Retinal pigment epithelial cell (primary cell): ENCODE measurements around the gene CHERP.

Source experiments
- DNase-seq: peaks from one replicate; pipeline ENCODE4 v3.0.0-alpha.2; 2010; ENCODE audit warnings: low read depth
- H3K4me3 ChIP-seq: 2 replicates; pipeline ENCODE4 v1.5.1; 2011; ENCODE audit warnings: mild to moderate bottlenecking, low read length, control low read depth, moderate library complexity
- TF ChIP-seq, protein P1 (sequence below): conservative IDR thresholded peaks from 2 replicates; pipeline ENCODE4 v1.5.1; 2011; ENCODE audit warnings: low read depth, low read length, control low read depth, inconsistent platforms

CHERP gene

DNA sequence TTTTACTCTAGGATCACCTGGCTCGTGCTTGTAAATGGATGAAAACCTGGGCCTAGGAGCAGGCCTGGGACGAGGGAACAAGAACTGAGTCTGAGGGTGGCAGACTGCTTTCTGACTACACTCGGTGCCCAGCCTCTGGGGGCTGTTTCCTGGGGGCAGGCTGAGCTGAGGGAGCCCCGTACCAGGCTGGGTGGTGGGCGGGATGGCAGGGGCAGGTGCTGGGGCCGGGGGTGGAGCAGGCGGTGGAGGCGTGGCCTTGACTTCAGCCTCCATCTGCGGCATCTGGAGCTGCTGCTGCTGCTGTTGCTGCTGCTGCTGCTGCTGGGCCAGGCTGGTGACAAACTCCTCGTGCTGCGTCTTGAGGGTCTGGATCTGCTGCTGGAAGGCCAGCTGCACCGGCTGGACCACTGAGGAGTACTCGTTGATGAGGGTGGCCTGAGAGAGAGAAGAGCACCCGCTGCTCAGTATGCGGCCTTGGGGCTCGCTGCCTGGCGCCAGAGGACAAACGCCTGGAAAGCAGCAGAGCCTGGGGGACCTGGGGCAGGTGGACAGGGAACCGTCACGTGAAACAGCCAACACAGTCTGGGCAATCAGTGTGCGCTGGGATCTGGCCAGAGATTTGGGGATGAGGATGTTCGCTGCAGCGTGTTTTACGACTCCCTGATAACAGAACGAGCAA is 12.6 kb downstream of the CHERP start:
- DNase-seq, result no peak
- no peak overlapping the region for H3K4me3 ChIP-seq
- TF ChIP-seq, protein P1, sequence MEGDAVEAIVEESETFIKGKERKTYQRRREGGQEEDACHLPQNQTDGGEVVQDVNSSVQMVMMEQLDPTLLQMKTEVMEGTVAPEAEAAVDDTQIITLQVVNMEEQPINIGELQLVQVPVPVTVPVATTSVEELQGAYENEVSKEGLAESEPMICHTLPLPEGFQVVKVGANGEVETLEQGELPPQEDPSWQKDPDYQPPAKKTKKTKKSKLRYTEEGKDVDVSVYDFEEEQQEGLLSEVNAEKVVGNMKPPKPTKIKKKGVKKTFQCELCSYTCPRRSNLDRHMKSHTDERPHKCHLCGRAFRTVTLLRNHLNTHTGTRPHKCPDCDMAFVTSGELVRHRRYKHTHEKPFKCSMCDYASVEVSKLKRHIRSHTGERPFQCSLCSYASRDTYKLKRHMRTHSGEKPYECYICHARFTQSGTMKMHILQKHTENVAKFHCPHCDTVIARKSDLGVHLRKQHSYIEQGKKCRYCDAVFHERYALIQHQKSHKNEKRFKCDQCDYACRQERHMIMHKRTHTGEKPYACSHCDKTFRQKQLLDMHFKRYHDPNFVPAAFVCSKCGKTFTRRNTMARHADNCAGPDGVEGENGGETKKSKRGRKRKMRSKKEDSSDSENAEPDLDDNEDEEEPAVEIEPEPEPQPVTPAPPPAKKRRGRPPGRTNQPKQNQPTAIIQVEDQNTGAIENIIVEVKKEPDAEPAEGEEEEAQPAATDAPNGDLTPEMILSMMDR, result no peak

DNA sequence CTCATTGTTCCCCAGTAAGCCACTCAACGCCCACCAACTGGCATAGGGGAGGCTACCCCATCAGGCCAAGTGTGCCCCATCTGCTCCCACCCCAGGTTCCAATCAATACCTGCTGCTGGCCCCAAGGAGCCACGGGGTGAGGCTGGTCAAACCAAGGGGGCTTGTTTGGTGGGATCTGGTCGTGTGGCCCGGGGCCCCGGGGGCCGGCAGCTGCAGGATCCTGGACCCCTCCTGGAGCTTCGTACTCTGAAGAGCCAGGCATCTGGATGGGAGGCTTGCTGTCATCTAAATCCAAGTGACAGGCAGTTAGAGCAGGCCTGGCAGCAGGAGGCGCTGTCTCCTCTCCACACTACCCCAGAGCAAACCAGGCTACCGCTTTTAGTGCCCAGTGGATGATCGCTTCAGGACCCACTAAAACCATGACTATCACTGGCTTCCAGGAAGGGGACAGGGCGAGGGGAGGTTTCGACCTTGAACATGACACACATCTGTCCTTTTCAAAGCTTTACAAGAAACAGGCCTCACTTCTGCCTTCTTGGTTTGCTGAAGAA is 14.2 kb downstream of the CHERP start:
- no peak overlapping the region for H3K4me3 ChIP-seq
- TF ChIP-seq, protein P1, result peak; percentile 63
- no peak for DNase-seq

DNA sequence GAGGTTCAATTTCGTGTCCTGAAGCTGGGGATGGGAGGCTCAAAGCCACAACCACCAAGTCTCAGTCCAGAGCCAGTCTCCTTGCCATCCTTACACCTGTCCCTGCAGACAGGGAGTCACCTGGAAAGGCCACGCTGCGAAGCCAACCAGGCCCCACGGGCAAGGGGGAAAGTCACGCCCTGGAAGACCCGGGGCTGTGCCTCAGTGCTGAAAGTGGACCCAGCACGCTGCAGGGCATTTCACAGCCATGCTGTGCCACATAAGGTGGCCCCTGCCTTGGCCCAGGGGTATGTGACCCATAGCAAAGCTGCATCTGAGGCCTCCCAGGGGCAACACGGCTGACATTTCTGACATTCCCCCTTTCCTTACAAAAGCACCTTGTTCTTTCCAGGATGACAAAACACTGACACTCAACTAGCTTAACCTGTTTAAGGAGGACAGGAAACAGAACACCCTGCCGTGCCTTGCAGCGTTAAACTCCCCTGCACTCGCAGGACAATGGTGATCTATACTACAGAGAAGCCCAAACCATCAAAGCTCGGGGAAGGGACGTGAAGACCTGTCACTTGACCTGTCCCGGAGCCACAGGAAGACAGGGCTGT is 14.8 kb downstream of the CHERP start:
- no peak for DNase-seq
- TF ChIP-seq, protein P1, result no peak
- H3K4me3 ChIP-seq, result no peak overlapping the region

DNA sequence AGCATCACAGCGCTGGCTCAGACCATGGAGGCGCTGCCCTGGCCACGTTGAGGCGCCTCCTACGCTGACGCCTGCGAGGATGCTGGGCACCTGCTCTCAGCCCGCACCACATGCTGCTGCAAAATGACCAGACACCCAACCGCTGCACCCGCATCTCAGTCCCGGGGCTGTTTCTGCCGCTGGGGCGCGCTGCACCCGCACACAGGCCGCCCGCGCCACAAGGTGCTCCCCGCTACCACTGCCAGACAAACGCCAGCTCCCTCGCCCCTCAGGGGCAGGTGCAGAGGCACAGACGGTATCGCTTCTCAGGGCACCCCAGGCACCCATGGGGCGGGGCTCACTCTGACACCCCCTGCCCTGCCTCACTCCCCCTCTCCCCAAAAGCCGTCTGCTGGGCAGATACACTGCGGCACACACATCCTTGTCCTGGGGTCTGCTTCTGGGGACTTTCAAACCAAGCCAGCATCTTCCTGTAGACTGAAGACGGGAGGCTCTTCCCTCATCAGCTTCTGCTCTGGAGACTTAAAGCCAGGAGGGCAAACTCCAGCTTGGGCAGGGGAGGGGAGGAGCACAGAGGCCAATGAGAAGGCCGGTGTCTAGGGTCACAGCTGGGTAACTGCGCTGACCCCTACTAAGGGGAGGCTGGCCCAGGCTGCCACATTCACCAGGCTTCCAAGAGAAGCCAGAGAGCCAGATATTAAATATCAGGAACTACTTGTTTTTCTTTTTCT is 16.3 kb downstream of the CHERP start:
- no peak overlapping the region for H3K4me3 ChIP-seq
- TF ChIP-seq, protein P1, result no peak
- no peak for DNase-seq

DNA sequence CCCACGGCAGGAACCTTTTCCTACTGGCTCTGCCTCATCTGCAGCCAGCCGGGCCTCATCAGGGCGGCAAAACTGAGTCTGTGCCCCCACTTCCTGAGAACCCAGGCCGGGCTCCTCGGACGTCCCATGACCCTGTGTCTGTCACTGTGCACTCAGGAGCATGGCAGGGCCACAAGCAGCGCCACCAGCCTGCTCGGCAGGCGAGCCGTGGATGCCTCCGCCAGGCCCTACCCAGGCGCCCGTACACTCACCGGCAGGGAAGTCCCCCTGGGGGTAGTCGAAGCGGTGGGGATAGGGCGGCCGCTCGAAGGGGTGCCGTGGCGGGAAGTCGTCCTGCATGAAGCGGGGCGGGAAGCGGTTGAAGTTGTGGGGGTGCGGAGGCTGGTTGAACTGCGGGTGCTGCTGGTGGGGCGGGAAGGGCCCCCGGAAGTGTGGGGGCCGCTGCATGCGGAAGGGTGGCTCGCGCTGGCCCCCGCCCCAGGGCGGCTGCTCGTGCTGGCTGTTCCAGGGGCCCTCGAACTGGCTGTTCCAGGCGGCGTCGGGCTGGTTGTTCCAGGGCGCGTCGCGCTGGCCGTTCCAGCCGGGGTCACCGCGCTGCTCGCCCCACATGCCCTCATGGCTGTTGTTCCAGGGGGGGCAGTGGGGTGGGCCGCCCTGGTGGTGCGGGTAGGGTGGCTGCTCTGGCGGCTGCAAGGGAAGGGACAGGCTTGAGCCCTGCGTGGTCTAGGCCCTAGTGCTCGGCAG is 17.1 kb downstream of the CHERP start:
- TF ChIP-seq, protein P1, result no peak
- DNase-seq, result no peak
- H3K4me3 ChIP-seq, result no peak overlapping the region

DNA sequence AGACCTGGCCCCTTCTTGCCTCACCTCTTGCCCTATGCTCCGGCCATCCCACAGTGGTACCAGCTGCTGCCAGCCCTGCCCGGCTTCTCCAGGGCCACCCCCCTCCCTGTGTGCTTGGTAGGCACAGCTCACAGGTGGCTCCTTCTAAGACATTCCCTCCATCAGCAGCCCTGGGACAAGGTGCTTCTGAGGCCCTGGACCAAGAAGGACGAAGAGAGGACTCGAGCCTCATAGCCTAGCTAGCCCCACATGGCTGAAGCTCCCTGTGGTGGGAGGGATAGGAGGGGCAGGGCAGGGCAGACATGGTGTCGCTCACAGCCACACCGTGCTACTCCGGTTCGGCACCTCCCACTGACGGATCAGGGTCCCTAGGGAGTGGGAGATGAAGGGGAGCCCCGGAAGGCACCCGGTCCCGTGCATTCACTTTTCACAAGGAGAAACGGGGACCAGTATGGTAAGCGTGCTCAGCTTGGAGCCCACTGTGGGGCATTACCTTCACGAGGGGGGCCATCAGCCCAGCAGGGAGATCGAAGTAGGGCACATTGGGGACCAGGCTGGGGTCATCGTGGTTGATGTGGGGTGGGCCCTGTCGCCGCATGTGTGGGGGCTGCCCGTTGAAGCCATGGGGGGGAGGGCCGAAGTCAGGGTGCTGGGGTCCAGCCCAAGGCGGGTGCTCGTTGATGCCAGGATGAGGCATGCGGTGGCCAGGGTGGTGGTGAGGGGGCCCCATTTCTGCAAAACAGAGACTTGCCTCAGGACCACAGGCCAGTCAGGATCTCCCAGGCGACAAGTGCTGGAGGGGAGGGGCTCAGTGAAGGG is 19.5 kb downstream of the CHERP start:
- no peak for DNase-seq

More for the DNA sequence above, 19.5 kb downstream of the CHERP start:
- no peak overlapping the region for H3K4me3 ChIP-seq
- TF ChIP-seq, protein P1, result no peak
